GM12878 (cell line): ENCODE measurements around the gene UNCX.

ENCODE experiments used
- BCLAF1 ChIP-seq: fragments of 450-650 bp; IDR thresholded peaks from 2 replicates; pipeline ENCODE4 v1.6.1; 2017; ENCODE audit warnings: antibody characterized with exemption, mild to moderate bottlenecking, moderate library complexity
- EP300 ChIP-seq, 2 experiments: fragments of 150-350 bp in 1 of 2; IDR thresholded peaks; 2 replicates each; pipeline ENCODE4 v1.6.1; 2011 to 2012; ENCODE audit warnings: low read depth in 2 of 2, low read length in 2 of 2, borderline replicate concordance in 1 of 2, improper control_type of control experiment in 1 of 2, inconsistent platforms in 1 of 2; ENCODE audit not compliant: control insufficient read depth in 1 of 2
- EZH2 ChIP-seq: IDR thresholded peaks from 2 replicates; pipeline ENCODE4 v1.6.1; 2012; ENCODE audit warnings: low read depth, mild to moderate bottlenecking, control low read depth, inconsistent platforms, low read length, borderline replicate concordance; ENCODE audit not compliant: control insufficient read depth
- GATAD2B ChIP-seq: fragments of 450-650 bp; conservative IDR thresholded peaks from 2 replicates; pipeline ENCODE4 v1.6.1; 2017; ENCODE audit warnings: low read depth, mild to moderate bottlenecking, moderate library complexity
- JUND ChIP-seq: IDR thresholded peaks from 2 replicates; pipeline ENCODE4 v1.6.1; 2012; ENCODE audit warnings: low read depth, mild to moderate bottlenecking, low read length, improper control_type of control experiment, moderate library complexity
- MYC ChIP-seq: IDR thresholded peaks from 2 replicates; pipeline ENCODE4 v1.6.1; 2011; ENCODE audit warnings: mild to moderate bottlenecking, low read length, moderate library complexity, inconsistent platforms; ENCODE audit not compliant: insufficient read depth, insufficient replicate concordance, insufficient read length, severe bottlenecking
- POLR2A ChIP-seq: IDR thresholded peaks from 2 replicates; pipeline ENCODE4 v1.6.1; 2011; ENCODE audit warnings: low read depth, mild to moderate bottlenecking, low read length
- POLR2AphosphoS5 ChIP-seq: IDR thresholded peaks from 2 replicates; pipeline ENCODE4 v1.6.1; 2011; ENCODE audit warnings: mild to moderate bottlenecking, low read length, inconsistent platforms
- RELA ChIP-seq: fragments of 450-650 bp; IDR thresholded peaks from 2 replicates; pipeline ENCODE4 v1.8.0; 2014; ENCODE audit warnings: borderline replicate concordance; ENCODE audit not compliant: partially characterized antibody
- RUNX3 ChIP-seq: IDR thresholded peaks from 2 replicates; pipeline ENCODE4 v1.6.1; 2012; ENCODE audit warnings: low read length, inconsistent platforms

DNA sequence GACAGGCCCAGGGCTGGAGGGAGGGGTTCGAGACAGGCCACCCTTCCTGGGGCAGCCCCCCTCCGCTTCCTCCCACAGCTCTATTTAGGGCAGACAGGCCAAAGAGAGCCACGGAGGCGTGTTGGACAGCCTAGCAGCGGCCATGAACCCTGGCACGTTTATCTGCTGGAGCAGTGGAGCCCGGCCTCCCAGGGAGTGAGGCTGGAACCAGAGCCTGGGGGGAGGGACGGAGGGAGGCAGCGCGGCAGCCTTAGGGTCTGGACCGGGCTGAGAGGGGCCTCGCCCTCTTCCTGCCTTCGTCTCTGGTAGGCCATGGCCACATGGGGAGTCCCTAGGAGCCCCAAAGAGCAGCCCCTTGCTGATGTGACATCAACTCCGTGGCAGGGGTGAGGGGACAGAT lies 17.1 kb downstream of the UNCX start:
- TF ChIP-seq GATAD2B (no peak), JUND (no peak), POLR2A (no peak), RUNX3 (no peak), POLR2AphosphoS5 (no peak), MYC (no peak), EP300 (IDR thresholded peaks at IDR 0.05; ENCODE audit: borderline replicate concordance in 1 of 2, control insufficient read depth in 1 of 2, low read depth in 2 of 2, low read length in 2 of 2) (no peak), EZH2 (no peak), BCLAF1 (no peak), RELA (no peak)
